Measurements from ENCODE around the gene ZNF664. TPM values are rescaled to one million over a fixed set of nuclear protein-coding genes. Genes with fewer than 3 reads are reported as not detected.
A peak's percentile ranks its signal among the peaks of the same experiment; 100 is the strongest.

The ZNF664 gene
- total RNA-seq, 8 experiments from 2014 or later, result 81.1 to 151 (median 116) TPM

GRCh38 chr12:124040737-124041136 lies 67.7 kb downstream of the ZNF664 start:
- Histone ChIP-seq H3K4me3 (no peak overlapping the region), H3K27ac (no peak overlapping the region), H3K4me1 (replicated peaks in 1 of 2) (peaks cover 22 to 27% of the 10 kb centered on the region in 2 donors)
- in situ Hi-C loops (cut with MboI; ENCODE audit: low pct_unique_long_range_greater_than_20kb in 2 of 9, low sequenced_read_pairs in 9 of 9, unreplicated experiment in 9 of 9), result loop anchor here in 8 of 9 experiments (5.0 to 25.0 kb wide), 6 partner anchors 247 to 727 kb away; partner anchors contain the start of gene RFLNA (in 1 of the 8)
- ATAC-seq (replicated peaks in 6 of 8), result no peak
- WGBS, 10 experiments, result 24 to 85% (median 75%) methylated on average over 2 of the region's 2 CpGs; no CpG with 5 or more reads in 3 of the 10 experiments

GRCh38 chr12:124041907-124042306 lies 68.9 kb downstream of the ZNF664 start:
- no peak for ATAC-seq (replicated peaks in 6 of 8)
- peaks cover 15 to 19% of the 10 kb centered on the region in 2 donors for H3K4me1 ChIP-seq (replicated peaks in 1 of 2)
- WGBS, 10 experiments, result 74 to 100% (median 97%) methylated on average over 1 to 10 of the region's 10 CpGs; no CpG with 5 or more reads in 3 of the 10 experiments
- in situ Hi-C loops (cut with MboI; ENCODE audit: low pct_unique_long_range_greater_than_20kb in 2 of 9, low sequenced_read_pairs in 9 of 9, unreplicated experiment in 9 of 9), result loop anchor here in 8 of 9 experiments (5.0 to 25.0 kb wide), 6 partner anchors 245 to 725 kb away; partner anchors contain the start of gene RFLNA (in 1 of the 8)
- H3K27ac ChIP-seq, result no peak overlapping the region
- no peak overlapping the region for H3K4me3 ChIP-seq

GRCh38 chr12:124044021-124044420 lies 71.0 kb downstream of the ZNF664 start:
- Histone ChIP-seq H3K27ac (no peak overlapping the region), H3K4me3 (no peak overlapping the region), H3K4me1 (replicated peaks in 1 of 2) (peaks cover 15 to 19% of the 10 kb centered on the region in 2 donors)
- in situ Hi-C loops (cut with MboI; ENCODE audit: low pct_unique_long_range_greater_than_20kb in 2 of 9, low sequenced_read_pairs in 9 of 9, unreplicated experiment in 9 of 9), result loop anchor here in 8 of 9 experiments (5.0 to 25.0 kb wide), 6 partner anchors 243 to 723 kb away; partner anchors contain the start of gene RFLNA (in 1 of the 8)
- WGBS, 10 experiments, result 77 to 97% (median 89%) methylated on average over 2 to 6 of the region's 8 CpGs; no CpG with 5 or more reads in 5 of the 10 experiments
- ATAC-seq (replicated peaks in 6 of 8), result no peak

GRCh38 chr12:124044809-124045321 lies 71.8 kb downstream of the ZNF664 start:
- peak; percentile 12 to 89 (median 64) for ATAC-seq (replicated peaks in 6 of 8)
- no peak overlapping the region for H3K4me3 ChIP-seq
- no peak overlapping the region for H3K27ac ChIP-seq
- WGBS, 10 experiments, result 20 to 100% (median 67%) methylated on average over 1 to 8 of the region's 15 CpGs; no CpG with 5 or more reads in 4 of the 10 experiments
- in situ Hi-C loops (cut with MboI; ENCODE audit: low pct_unique_long_range_greater_than_20kb in 2 of 9, low sequenced_read_pairs in 9 of 9, unreplicated experiment in 9 of 9), result loop anchor here in 8 of 9 experiments (5.0 to 25.0 kb wide), 6 partner anchors 242 to 722 kb away; partner anchors contain the start of gene RFLNA (in 1 of the 8)
- peaks cover 15 to 19% of the 10 kb centered on the region in 2 donors for H3K4me1 ChIP-seq (replicated peaks in 1 of 2)

- peak in 3 of 8 experiments; percentile 32 to 52 (median 49) for ATAC-seq (replicated peaks in 6 of 8)
- WGBS, 10 experiments, result 43 to 87% (median 72%) methylated on average over 1 to 4 of the region's 5 CpGs; no CpG with 5 or more reads in 4 of the 10 experiments
- no peak overlapping the region for H3K4me3 ChIP-seq
- H3K4me1 ChIP-seq (replicated peaks in 1 of 2), result peaks cover 15% of the 10 kb centered on the region in 2 donors
- peak overlapping the region in 1 of 2 donors; percentile 5 for H3K27ac ChIP-seq
- in situ Hi-C loops (cut with MboI; ENCODE audit: low pct_unique_long_range_greater_than_20kb in 2 of 9, low sequenced_read_pairs in 9 of 9, unreplicated experiment in 9 of 9), result loop anchor here in 8 of 9 experiments (10.0 to 25.0 kb wide), 5 partner anchors 241 to 719 kb away; partner anchors contain the start of gene RFLNA (in 1 of the 8)
Measured at GRCh38 chr12:124045671-124046455, 72.8 kb downstream of the ZNF664 start.

GRCh38 chr12:124046456-124046740 lies 73.4 kb downstream of the ZNF664 start:
- no peak overlapping the region for H3K27ac ChIP-seq
- in situ Hi-C loops (cut with MboI; ENCODE audit: low pct_unique_long_range_greater_than_20kb in 2 of 9, low sequenced_read_pairs in 9 of 9, unreplicated experiment in 9 of 9), result loop anchor here in 8 of 9 experiments (10.0 to 25.0 kb wide), 5 partner anchors 241 to 718 kb away; partner anchors contain the start of gene RFLNA (in 1 of the 8)
- ATAC-seq (replicated peaks in 6 of 8), result peak in 2 of 8 experiments; percentile 26 to 33
- H3K4me3 ChIP-seq, result no peak overlapping the region
- peaks cover 13 to 15% of the 10 kb centered on the region in 2 donors for H3K4me1 ChIP-seq (replicated peaks in 1 of 2)

GRCh38 chr12:124047045-124047566 lies 74.1 kb downstream of the ZNF664 start:
- Histone ChIP-seq H3K4me3 (no peak overlapping the region), H3K4me1 (replicated peaks in 1 of 2) (peaks cover 13 to 15% of the 10 kb centered on the region in 2 donors), H3K27ac (no peak overlapping the region)
- in situ Hi-C loops (cut with MboI; ENCODE audit: low pct_unique_long_range_greater_than_20kb in 2 of 9, low sequenced_read_pairs in 9 of 9, unreplicated experiment in 9 of 9), result loop anchor here in 8 of 9 experiments (10.0 to 25.0 kb wide), 5 partner anchors 240 to 718 kb away; partner anchors contain the start of gene RFLNA (in 1 of the 8)
- no peak for ATAC-seq (replicated peaks in 6 of 8)
- 17 to 90% (median 79%) methylated on average over 1 to 3 of the region's 3 CpGs; no CpG with 5 or more reads in 2 of the 10 experiments for WGBS, 10 experiments

GRCh38 chr12:124049451-124050094 lies 76.6 kb downstream of the ZNF664 start:
- 56 to 100% (median 84%) methylated on average over 1 to 5 of the region's 6 CpGs; no CpG with 5 or more reads in 2 of the 10 experiments for WGBS, 10 experiments
- no peak overlapping the region for H3K4me3 ChIP-seq
- ATAC-seq (replicated peaks in 6 of 8), result no peak
- peaks cover 18 to 21% of the 10 kb centered on the region in 2 donors for H3K4me1 ChIP-seq (replicated peaks in 1 of 2)
- no peak overlapping the region for H3K27ac ChIP-seq
- in situ Hi-C loops (cut with MboI; ENCODE audit: low pct_unique_long_range_greater_than_20kb in 2 of 9, low sequenced_read_pairs in 9 of 9, unreplicated experiment in 9 of 9), result loop anchor here (10.0 to 25.0 kb wide), 5 partner anchors 238 to 715 kb away; partner anchors contain the start of gene RFLNA (in 1 of the 9)

GRCh38 chr12:124053851-124054250 lies 80.8 kb downstream of the ZNF664 start:
- in situ Hi-C loops (cut with MboI; ENCODE audit: low pct_unique_long_range_greater_than_20kb in 2 of 9, low sequenced_read_pairs in 9 of 9, unreplicated experiment in 9 of 9), result loop anchor here in 2 of 9 experiments (25.0 kb wide), 2 partner anchors 258 to 708 kb away; no protein-coding TSS in a partner anchor
- Histone ChIP-seq H3K4me1 (replicated peaks in 1 of 2) (peaks cover 17% of the 10 kb centered on the region in 2 donors), H3K4me3 (no peak overlapping the region), H3K27ac (no peak overlapping the region)
- WGBS, 10 experiments, result 4 to 39% (median 15%) methylated on average over 6 to 9 of the region's 10 CpGs; no CpG with 5 or more reads in 1 of the 10 experiments
- ATAC-seq (replicated peaks in 6 of 8), result peak; percentile 78 to 99 (median 85)

GRCh38 chr12:124055066-124055465 lies 82.1 kb downstream of the ZNF664 start:
- no peak overlapping the region for H3K4me3 ChIP-seq
- WGBS, 10 experiments, result 100% methylated on average over 1 of the region's 1 CpG; no CpG with 5 or more reads in 9 of the 10 experiments
- peaks cover 17% of the 10 kb centered on the region in 2 donors for H3K4me1 ChIP-seq (replicated peaks in 1 of 2)
- in situ Hi-C loops (cut with MboI; ENCODE audit: low pct_unique_long_range_greater_than_20kb in 2 of 9, low sequenced_read_pairs in 9 of 9, unreplicated experiment in 9 of 9), result loop anchor here in 2 of 9 experiments (25.0 kb wide), 2 partner anchors 257 to 707 kb away; no protein-coding TSS in a partner anchor
- no peak for ATAC-seq (replicated peaks in 6 of 8)
- H3K27ac ChIP-seq, result no peak overlapping the region

- Histone ChIP-seq H3K27ac (no peak overlapping the region), H3K4me3 (no peak overlapping the region), H3K4me1 (replicated peaks in 1 of 2) (peaks cover 17% of the 10 kb centered on the region in 2 donors)
- ATAC-seq (replicated peaks in 6 of 8), result no peak
- in situ Hi-C loops (cut with MboI; ENCODE audit: low pct_unique_long_range_greater_than_20kb in 2 of 9, low sequenced_read_pairs in 9 of 9, unreplicated experiment in 9 of 9), result loop anchor here in 2 of 9 experiments (25.0 kb wide), 2 partner anchors 255 to 705 kb away; no protein-coding TSS in a partner anchor
- 30 to 100% (median 96%) methylated on average over 1 to 2 of the region's 2 CpGs; no CpG with 5 or more reads in 4 of the 10 experiments for WGBS, 10 experiments
Measured at GRCh38 chr12:124057691-124058090, 84.7 kb downstream of the ZNF664 start.

- Histone ChIP-seq H3K4me3 (no peak overlapping the region), H3K4me1 (replicated peaks in 1 of 2) (peaks cover 11 to 12% of the 10 kb centered on the region in 2 donors), H3K27ac (no peak overlapping the region)
- WGBS, 10 experiments, result 37 to 100% (median 83%) methylated on average over 1 to 3 of the region's 3 CpGs
- ATAC-seq (replicated peaks in 6 of 8), result no peak
- in situ Hi-C loops (cut with MboI; ENCODE audit: low pct_unique_long_range_greater_than_20kb in 2 of 9, low sequenced_read_pairs in 9 of 9, unreplicated experiment in 9 of 9), result loop anchor here in 2 of 9 experiments (25.0 kb wide), 2 partner anchors 253 to 703 kb away; no protein-coding TSS in a partner anchor
Measured at GRCh38 chr12:124059752-124060151, 86.7 kb downstream of the ZNF664 start.

Measured in motor neuron (in vitro differentiated cells).